Astrocyte of the cerebellum (primary cell): ENCODE results near the gene JPT2.

Source experiments
- DNase-seq: peaks from one replicate; pipeline ENCODE4 v3.0.0-alpha.2; 2011; ENCODE audit warnings: low read depth
- H3K4me3 ChIP-seq: 2 replicates; pipeline ENCODE4 v1.5.1; 2011; ENCODE audit warnings: mild to moderate bottlenecking, low read depth, low read length, moderate library complexity
- in situ Hi-C: cut with HindIII; loops from 2 replicates; pipeline ENCODE4 v1.10.0; 2017; ENCODE audit warnings: low sequenced_read_pairs
- TF ChIP-seq, protein P1 (sequence below): IDR thresholded peaks from 2 replicates; pipeline ENCODE4 v1.5.1; 2012; ENCODE audit warnings: low read length, low read depth, moderate library complexity, mild to moderate bottlenecking; ENCODE audit errors: missing control alignments

Gene JPT2

DNA sequence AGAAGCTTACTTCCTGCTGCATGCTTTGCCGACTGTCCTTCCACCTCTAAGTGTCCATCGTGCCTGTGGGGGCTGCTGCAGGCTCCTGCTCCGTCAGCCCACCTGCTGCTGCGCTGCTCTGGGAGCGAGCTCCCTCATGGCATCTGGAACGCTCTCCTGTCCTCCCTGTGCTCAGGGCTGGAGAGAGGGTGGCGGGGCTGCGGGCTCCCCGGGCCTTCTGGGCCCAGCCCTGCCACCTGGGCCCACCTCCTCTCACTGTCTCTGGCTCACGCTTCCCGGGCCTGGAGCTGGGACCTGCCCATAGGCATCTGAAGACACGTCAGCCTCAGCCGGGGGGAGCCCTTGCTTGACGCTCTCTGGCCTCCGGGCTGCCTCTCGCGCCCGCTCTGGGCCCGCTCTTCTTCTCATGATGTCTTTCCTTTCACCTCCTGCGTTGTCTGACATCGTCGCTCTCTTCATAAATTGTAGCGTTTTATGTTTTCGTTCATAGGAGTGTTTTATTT, 66.3 kb downstream of the JPT2 start:
- no peak for DNase-seq
- in situ Hi-C loops = loop anchor here (10.0 kb wide), 1 partner anchor 60 kb away; no protein-coding TSS in a partner anchor
- H3K4me3 ChIP-seq = no peak overlapping the region
- TF ChIP-seq, protein P1, sequence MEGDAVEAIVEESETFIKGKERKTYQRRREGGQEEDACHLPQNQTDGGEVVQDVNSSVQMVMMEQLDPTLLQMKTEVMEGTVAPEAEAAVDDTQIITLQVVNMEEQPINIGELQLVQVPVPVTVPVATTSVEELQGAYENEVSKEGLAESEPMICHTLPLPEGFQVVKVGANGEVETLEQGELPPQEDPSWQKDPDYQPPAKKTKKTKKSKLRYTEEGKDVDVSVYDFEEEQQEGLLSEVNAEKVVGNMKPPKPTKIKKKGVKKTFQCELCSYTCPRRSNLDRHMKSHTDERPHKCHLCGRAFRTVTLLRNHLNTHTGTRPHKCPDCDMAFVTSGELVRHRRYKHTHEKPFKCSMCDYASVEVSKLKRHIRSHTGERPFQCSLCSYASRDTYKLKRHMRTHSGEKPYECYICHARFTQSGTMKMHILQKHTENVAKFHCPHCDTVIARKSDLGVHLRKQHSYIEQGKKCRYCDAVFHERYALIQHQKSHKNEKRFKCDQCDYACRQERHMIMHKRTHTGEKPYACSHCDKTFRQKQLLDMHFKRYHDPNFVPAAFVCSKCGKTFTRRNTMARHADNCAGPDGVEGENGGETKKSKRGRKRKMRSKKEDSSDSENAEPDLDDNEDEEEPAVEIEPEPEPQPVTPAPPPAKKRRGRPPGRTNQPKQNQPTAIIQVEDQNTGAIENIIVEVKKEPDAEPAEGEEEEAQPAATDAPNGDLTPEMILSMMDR = no peak

GRCh38 chr16:1745181-1745899, 67.3 kb downstream of the JPT2 start:
- peak overlapping the region; percentile 21 for H3K4me3 ChIP-seq
- in situ Hi-C loops = loop anchor here (10.0 kb wide), 1 partner anchor 61 kb away; no protein-coding TSS in a partner anchor
- DNase-seq = peak; percentile 78
- TF ChIP-seq, protein P1 = no peak

GRCh38 chr16:1745900-1746692, 68.0 kb downstream of the JPT2 start:
- DNase-seq = peak; percentile 90
- peak overlapping the region; percentile 21 for H3K4me3 ChIP-seq
- TF ChIP-seq, protein P1 = no peak
- in situ Hi-C loops = loop anchor here (10.0 kb wide), 1 partner anchor 61 kb away; no protein-coding TSS in a partner anchor

GRCh38 chr16:1746693-1747195, 68.7 kb downstream of the JPT2 start:
- TF ChIP-seq, protein P1 = no peak
- DNase-seq = no peak
- in situ Hi-C loops = loop anchor here (10.0 kb wide), 1 partner anchor 62 kb away; no protein-coding TSS in a partner anchor
- no peak overlapping the region for H3K4me3 ChIP-seq

- no peak overlapping the region for H3K4me3 ChIP-seq
- no peak for DNase-seq
- in situ Hi-C loops = loop anchor here (10.0 kb wide), 1 partner anchor 63 kb away; no protein-coding TSS in a partner anchor
- TF ChIP-seq, protein P1 = no peak
Observed at GRCh38 chr16:1747934-1748333, 69.9 kb downstream of the JPT2 start.
